VCaP (cell line): ENCODE results near the gene FKBP15.

ENCODE experiments used
- H3K27ac ChIP-seq: fragments of 450-650 bp; 2 replicates; pipeline ENCODE4 v1.5.1; 2017
- CTCF ChIP-seq: fragments of 450-650 bp; conservative IDR thresholded peaks from 2 replicates; pipeline ENCODE4 v1.5.1; 2017; ENCODE audit warnings: mild to moderate bottlenecking, moderate library complexity

Gene FKBP15

GRCh38 chr9:113192455-113192854 is 28.6 kb downstream of the FKBP15 start:
- peak overlapping the region; percentile 1; the same call in 1 of the 2 replicates for H3K27ac ChIP-seq
- no peak for TF ChIP-seq CTCF

GRCh38 chr9:113187929-113188595 is 33.0 kb downstream of the FKBP15 start:
- H3K27ac ChIP-seq: no peak overlapping the region
- no peak for TF ChIP-seq CTCF

GRCh38 chr9:113186137-113186755 is 34.8 kb downstream of the FKBP15 start:
- no peak overlapping the region for H3K27ac ChIP-seq
- TF ChIP-seq CTCF: no peak

GRCh38 chr9:113185271-113185670 is 35.8 kb downstream of the FKBP15 start:
- no peak for TF ChIP-seq CTCF
- no peak overlapping the region for H3K27ac ChIP-seq

GRCh38 chr9:113184539-113184938 is 36.5 kb downstream of the FKBP15 start:
- no peak for TF ChIP-seq CTCF
- H3K27ac ChIP-seq: no peak overlapping the region

- no peak for TF ChIP-seq CTCF
- H3K27ac ChIP-seq: no peak overlapping the region
These were observed 37.1 kb downstream of the FKBP15 start for GRCh38 chr9:113183956-113184488.

- TF ChIP-seq CTCF: no peak
These were observed 39.9 kb downstream of the FKBP15 start for GRCh38 chr9:113181165-113181564.

More at GRCh38 chr9:113181165-113181564, 39.9 kb downstream of the FKBP15 start:
- no peak overlapping the region for H3K27ac ChIP-seq
